ENCODE measurements around the gene ABI3BP. TPM values are rescaled to one million over a fixed set of nuclear protein-coding genes. Genes with fewer than 3 reads are reported as not detected.

The ABI3BP gene
- total RNA-seq, 1 experiment from 2014 or later = 0.28 TPM

DNA sequence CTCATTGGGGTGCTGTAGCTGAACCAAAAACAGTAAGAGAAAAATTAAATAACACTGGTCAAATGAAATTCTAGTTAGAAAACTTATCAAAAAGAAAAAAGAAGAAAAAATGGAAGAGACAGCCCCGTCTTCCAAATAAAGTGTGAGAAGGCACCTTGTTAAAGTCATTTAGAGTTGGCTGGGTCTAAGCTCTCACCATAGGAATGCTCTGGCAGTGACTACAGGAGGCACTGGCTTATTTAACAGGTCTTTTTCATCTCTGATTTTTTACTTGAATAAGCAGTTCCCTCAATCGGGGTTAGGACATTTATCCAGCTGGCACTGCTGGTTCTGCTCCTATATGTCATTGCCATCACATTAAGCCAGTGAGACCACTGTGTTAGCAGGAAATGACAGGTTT, 1.6 kb upstream of the ABI3BP start:
- H2AFZ ChIP-seq (ENCODE audit: low read length) = no peak overlapping the region
- DNase-seq = no peak
- no CpG with 5 or more reads among the region's 2 CpGs for WGBS (ENCODE audit: extremely low coverage, insufficient read length, low lambda C conversion rate)

More for the DNA sequence above, 1.6 kb upstream of the ABI3BP start:
- Mint-ChIP-seq H3K27me3 (ENCODE audit: low read depth) (no peaks in the 10 kb centered on the region; the same call in none of the 2 replicates), H3K36me3 (ENCODE audit: insufficient read depth in 1 of 3, low read depth in 3 of 3) (no peaks in the 10 kb centered on the region), H3K4me1 (no peaks in the 10 kb centered on the region), H3K9me3 (no peaks in the 10 kb centered on the region), H3K27ac (no peak overlapping the region), H3K4me3 (no peak overlapping the region)
- H2AK5ac ChIP-seq (ENCODE audit: insufficient read length, low read length) = no peak overlapping the region
- H3K14ac ChIP-seq (ENCODE audit: insufficient read depth, low read length) = no peak overlapping the region
- H4K5ac ChIP-seq (ENCODE audit: insufficient read length, low read depth, low read length) = no peak overlapping the region
- H3K9ac ChIP-seq (ENCODE audit: extremely low read depth, insufficient read length, low read length) = no peak overlapping the region
- TF ChIP-seq, protein P1, sequence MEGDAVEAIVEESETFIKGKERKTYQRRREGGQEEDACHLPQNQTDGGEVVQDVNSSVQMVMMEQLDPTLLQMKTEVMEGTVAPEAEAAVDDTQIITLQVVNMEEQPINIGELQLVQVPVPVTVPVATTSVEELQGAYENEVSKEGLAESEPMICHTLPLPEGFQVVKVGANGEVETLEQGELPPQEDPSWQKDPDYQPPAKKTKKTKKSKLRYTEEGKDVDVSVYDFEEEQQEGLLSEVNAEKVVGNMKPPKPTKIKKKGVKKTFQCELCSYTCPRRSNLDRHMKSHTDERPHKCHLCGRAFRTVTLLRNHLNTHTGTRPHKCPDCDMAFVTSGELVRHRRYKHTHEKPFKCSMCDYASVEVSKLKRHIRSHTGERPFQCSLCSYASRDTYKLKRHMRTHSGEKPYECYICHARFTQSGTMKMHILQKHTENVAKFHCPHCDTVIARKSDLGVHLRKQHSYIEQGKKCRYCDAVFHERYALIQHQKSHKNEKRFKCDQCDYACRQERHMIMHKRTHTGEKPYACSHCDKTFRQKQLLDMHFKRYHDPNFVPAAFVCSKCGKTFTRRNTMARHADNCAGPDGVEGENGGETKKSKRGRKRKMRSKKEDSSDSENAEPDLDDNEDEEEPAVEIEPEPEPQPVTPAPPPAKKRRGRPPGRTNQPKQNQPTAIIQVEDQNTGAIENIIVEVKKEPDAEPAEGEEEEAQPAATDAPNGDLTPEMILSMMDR (conservative IDR thresholded peaks at IDR 0.05) = no peak
- no peak overlapping the region for H2BK15ac ChIP-seq (ENCODE audit: low read depth, low read length)
- H3K79me2 ChIP-seq (ENCODE audit: insufficient read depth, low read length) = no peaks in the 10 kb centered on the region
- no peaks in the 10 kb centered on the region for H3K27me3 ChIP-seq (ENCODE audit: insufficient read depth, low read length)
- no peak overlapping the region for H3T11ph ChIP-seq (ENCODE audit: low read length)
- no peak overlapping the region for H4K8ac ChIP-seq (replicated peaks; ENCODE audit: insufficient read length, low read depth, low read length)
- H3K56ac ChIP-seq (ENCODE audit: insufficient read length, low read depth, low read length) = no peak overlapping the region
- H3K18ac ChIP-seq (ENCODE audit: insufficient read length, low read depth, low read length) = no peak overlapping the region
- no peaks in the 10 kb centered on the region for H3K9me3 ChIP-seq (ENCODE audit: control insufficient read depth, low read depth, low read length)
- H3K79me1 ChIP-seq (ENCODE audit: insufficient read depth, low read depth, low read length, poor library complexity, severe bottlenecking) = no peaks in the 10 kb centered on the region
- H3K23ac ChIP-seq (ENCODE audit: insufficient read length, low read depth, low read length) = no peak overlapping the region
- H4K91ac ChIP-seq (ENCODE audit: insufficient read length, low read depth, low read length) = no peak overlapping the region
- H2BK5ac ChIP-seq (ENCODE audit: insufficient read length, low read length) = no peak overlapping the region
- no peak overlapping the region for H2BK20ac ChIP-seq (ENCODE audit: low read depth, low read length, poor library complexity, severe bottlenecking)
- no peak overlapping the region for H2BK12ac ChIP-seq (ENCODE audit: insufficient read length, low read depth, low read length)
- H3K4me1 ChIP-seq (ENCODE audit: insufficient read depth, low read length) = no peaks in the 10 kb centered on the region
- H3K23me2 ChIP-seq (ENCODE audit: insufficient read length, low read depth, low read length, poor library complexity, severe bottlenecking) = no peaks in the 10 kb centered on the region
- H3K4me2 ChIP-seq (ENCODE audit: insufficient read depth, insufficient read length, low read length) = no peak overlapping the region
- no peak overlapping the region for H3K4ac ChIP-seq (ENCODE audit: low read depth, low read length)
- H2BK120ac ChIP-seq (ENCODE audit: low read depth, low read length, poor library complexity, severe bottlenecking) = no peak overlapping the region
- H3K27ac ChIP-seq (ENCODE audit: insufficient read length, low read depth, low read length) = no peak overlapping the region
- no peaks in the 10 kb centered on the region for H4K20me1 ChIP-seq (ENCODE audit: control insufficient read depth, insufficient read depth, insufficient read length)

All from H9 (cell line).